Measurements from ENCODE around the gene DST. TPM values are rescaled to one million over a fixed set of nuclear protein-coding genes. Genes with fewer than 3 reads are reported as not detected.

The DST gene
- total RNA-seq, 1 experiment from 2014 or later: 144 TPM

GRCh38 chr6:56656466-56656865 is 13.8 kb upstream of the DST start:
- no peak overlapping the region for H3K27ac ChIP-seq (ENCODE audit: low read depth, low read length)
- ChIA-PET CTCF (no interaction called here), POLR2A (no interaction called here), RAD21 (ENCODE audit: low non-redundant PET in 1 of 2, low total read pairs in 2 of 2, uncharacterized antibody in 2 of 2, unreplicated experiment in 2 of 2) (no interaction called here)
- no peak overlapping the region for H3K9ac ChIP-seq (ENCODE audit: low read length)
- DNase-seq (ENCODE audit: low read depth, low spot score) (no peak), ATAC-seq (no peak)
- BruUV-seq (replicated peaks): no TSS peak
- H3K4me3 ChIP-seq (replicated peaks in 1 of 2; ENCODE audit: low read depth in 1 of 2, low read length in 2 of 2): no peak overlapping the region
- TF ChIP-seq FOSL1 (IDR thresholded peaks at IDR 0.05; ENCODE audit: low read depth) (no peak), MAX (IDR thresholded peaks at IDR 0.05) (no peak), EZH2phosphoT487 (IDR thresholded peaks at IDR 0.05; ENCODE audit: borderline replicate concordance) (no peak), ZFX (IDR thresholded peaks at IDR 0.05) (no peak), CBX3 (IDR thresholded peaks at IDR 0.05; ENCODE audit: low read depth) (no peak), SRF (IDR thresholded peaks at IDR 0.05; ENCODE audit: low read depth) (no peak), SP1 (IDR thresholded peaks at IDR 0.05; ENCODE audit: low read depth) (no peak), CTCF (IDR thresholded peaks at IDR 0.05 in 2 of 3, conservative IDR thresholded peaks at IDR 0.05 in 1 of 3; ENCODE audit: borderline replicate concordance in 1 of 3, insufficient read depth in 1 of 3, low read depth in 2 of 3, low read length in 2 of 3) (no peak), ZBTB33 (IDR thresholded peaks at IDR 0.05; ENCODE audit: extremely low read depth, insufficient replicate concordance, low read length) (no peak), POLR2A (IDR thresholded peaks at IDR 0.05; ENCODE audit: borderline replicate concordance, extremely low read depth, insufficient read depth, insufficient read length) (no peak), RAD21 (IDR thresholded peaks at IDR 0.05; ENCODE audit: low read depth) (no peak), POLR2AphosphoS5 (IDR thresholded peaks at IDR 0.05; ENCODE audit: low read depth, low read length) (no peak), CEBPB (IDR thresholded peaks at IDR 0.05; ENCODE audit: low read depth) (no peak), ZNF274 (IDR thresholded peaks at IDR 0.05; ENCODE audit: low read depth, low read length) (no peak)
- no peaks in the 10 kb centered on the region for H3K9me3 ChIP-seq (ENCODE audit: control insufficient read depth in 1 of 2, insufficient read depth in 1 of 2, low read depth in 1 of 2, low read length in 2 of 2)
- H3K4me1 ChIP-seq (ENCODE audit: control insufficient read depth in 1 of 2, insufficient read depth in 2 of 2, low read length in 2 of 2): peaks cover 46 to 64% of the 10 kb centered on the region in 2 experiments
- intact Hi-C loops (cut with micrococcal nuclease): no loop called here
- H3K79me2 ChIP-seq (ENCODE audit: insufficient read depth, low read length): peaks cover 3% of the 10 kb centered on the region; the same call in 1 of the 2 replicates
- no peaks in the 10 kb centered on the region for H3K27me3 ChIP-seq (ENCODE audit: insufficient read depth, low read length)
- no peaks in the 10 kb centered on the region for H4K20me1 ChIP-seq (ENCODE audit: insufficient read depth)
- no peaks in the 10 kb centered on the region for H3K36me3 ChIP-seq (ENCODE audit: control insufficient read depth in 1 of 2, insufficient read depth in 2 of 2, low read length in 2 of 2)
- H2AFZ ChIP-seq (ENCODE audit: low read depth, low read length, poor library complexity, severe bottlenecking): no peak overlapping the region
- no peaks in the 10 kb centered on the region for H3K9me2 ChIP-seq (ENCODE audit: insufficient read depth)
- H3K4me2 ChIP-seq (ENCODE audit: low read length): no peak overlapping the region
